HG03025 (cell line): ENCODE measurements around the gene EML6.
"Not testable (repeated sequence)": the region's sequence is repeated elsewhere in the genome, so short reads cannot be mapped to it uniquely, and the experiment has no call there.

Experiments used
- ATAC-seq: cut with Tn5 transposase; IDR thresholded peaks from one replicate; pipeline ENCODE4 v1.9.1; 2021; ENCODE audit warnings: mild to moderate bottlenecking, moderate library complexity; ENCODE audit not compliant: unreplicated experiment, low FRiP score

Gene EML6

DNA sequence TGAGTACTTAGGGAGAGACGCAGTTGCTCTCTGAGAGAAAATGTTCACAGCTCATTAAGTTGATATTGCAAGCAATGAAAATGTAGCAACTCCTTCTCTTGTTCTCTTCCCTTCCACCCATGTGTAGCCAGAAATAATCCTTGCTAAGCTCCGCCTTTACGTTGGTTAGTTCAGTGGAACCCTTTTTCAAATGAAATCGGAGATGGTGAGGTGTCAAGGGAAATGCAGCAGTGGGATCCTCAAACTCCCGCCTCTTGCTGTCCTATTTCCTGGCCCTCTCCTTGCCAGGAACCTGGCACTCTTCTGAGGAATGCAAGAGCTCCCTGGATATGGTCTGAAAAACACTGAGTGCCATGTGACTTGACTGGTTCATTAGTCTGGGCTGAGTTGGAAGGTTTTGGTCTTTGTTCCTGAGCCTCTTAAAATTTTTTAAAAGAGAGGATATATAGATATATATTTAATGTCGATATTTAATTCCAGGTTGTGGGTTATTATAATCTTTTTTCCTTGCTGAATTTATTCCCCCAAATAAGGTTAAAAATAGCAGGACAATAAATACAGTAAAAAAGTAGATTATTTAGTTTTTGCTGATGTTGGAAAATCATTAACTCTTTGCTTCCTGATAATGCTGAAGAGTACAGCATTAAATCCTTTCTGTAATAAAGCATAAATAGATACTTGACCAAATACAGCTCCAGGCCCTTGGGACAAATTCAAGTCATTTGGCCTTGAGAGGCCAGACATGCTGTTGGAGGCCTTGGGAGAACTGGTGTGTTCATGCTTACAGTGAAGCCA lies 116.2 kb downstream of the EML6 start:
- no peak for ATAC-seq

DNA sequence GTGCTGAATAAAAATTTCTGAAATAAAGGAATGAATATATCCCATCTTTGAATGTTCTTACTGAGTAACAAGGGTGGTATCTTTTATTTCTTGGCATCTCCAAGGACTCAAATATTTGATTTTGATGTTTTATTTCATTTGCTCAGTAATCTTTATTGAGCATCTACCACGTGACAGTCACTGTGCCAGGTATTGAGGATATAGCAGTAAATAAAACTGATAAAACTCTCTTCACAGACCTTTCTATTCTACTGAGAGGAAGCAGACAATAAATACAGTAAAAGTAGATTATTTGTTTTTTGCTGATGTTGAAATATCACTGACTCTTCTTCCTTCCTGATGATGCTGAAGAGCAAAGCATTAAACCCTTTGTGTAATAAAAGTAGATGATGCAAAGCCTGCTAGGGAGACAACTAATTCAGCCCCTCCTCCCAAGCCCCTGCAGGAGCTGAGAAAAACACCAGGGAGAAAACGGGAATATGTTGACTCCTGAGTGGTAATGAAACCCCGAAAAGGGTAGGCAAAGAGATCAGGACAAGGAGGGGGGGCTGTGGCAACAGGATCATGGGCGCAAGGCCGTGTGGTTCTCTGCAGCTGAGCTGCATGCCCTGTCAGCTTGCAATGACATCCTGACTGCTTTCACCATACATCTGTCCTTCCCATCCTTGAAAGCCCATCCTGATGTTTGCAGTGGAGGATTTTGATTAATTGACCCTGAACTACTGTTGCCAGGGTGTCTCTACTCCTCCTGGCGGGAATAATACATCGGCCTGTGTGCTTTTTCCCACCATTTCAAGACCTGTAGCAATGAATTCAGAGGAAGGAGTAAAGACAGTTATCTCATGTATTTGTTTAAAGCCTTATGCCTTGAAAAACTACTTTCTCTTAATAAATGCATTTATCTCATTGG lies 117.4 kb downstream of the EML6 start:
- no peak for ATAC-seq

DNA sequence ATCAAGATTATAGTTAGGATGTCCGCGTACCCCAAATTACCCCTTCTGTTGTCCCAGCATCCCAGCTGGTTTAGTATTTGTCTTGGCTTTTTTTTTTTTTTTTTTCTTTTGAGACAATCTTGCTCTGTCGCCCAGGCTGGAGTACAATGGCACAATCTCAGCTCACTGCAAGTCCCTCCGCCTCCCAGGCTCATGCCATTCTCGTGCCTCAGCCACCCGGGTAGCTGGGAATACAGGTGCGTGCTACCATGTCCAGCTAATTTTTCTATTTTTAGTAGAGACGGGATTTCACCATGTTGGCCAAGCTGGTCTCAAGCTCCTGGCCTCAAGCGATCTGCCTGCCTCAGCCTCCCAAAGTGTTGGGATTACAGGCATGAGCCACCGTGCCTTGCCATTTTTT lies 118.0 kb downstream of the EML6 start:
- not testable (repeated sequence) for ATAC-seq

DNA sequence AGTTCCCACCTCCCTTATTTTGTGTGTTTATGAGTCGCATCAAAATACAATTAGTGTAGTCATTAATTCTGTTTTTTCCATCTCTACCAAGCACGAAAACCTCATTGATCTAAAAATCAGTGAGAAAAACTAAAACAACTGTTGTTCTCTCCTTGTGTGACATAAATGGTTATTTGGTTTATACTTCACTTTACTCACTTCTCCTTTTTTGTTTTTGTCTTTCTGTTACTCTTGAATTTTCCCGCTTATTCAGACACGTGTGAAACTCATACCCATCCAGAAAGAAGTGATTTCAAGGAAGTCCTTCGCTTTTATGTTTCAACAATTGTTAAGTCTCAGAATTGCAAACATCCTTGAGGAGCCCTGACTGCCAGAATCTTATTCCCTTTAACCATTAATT lies 121.6 kb downstream of the EML6 start:
- no peak for ATAC-seq

DNA sequence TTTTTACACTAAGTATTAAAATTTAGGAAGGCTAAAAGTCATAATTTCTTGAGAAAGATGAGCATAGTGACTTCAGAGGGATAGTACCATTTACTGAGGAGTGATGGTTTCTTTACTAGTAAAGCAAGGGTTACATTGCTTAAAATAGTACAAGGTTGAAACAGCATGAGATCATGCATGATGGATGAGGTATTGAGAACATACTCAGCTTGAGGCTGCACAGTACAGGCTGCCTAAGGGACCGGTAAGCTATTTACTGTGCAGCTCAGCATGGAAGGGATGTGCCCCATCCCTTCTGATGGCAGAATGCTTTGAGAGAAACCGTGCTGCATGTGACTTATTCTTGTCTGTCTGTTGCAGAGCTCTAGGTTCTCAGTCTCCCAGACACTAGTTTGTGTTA lies 122.1 kb downstream of the EML6 start:
- ATAC-seq, result no peak

DNA sequence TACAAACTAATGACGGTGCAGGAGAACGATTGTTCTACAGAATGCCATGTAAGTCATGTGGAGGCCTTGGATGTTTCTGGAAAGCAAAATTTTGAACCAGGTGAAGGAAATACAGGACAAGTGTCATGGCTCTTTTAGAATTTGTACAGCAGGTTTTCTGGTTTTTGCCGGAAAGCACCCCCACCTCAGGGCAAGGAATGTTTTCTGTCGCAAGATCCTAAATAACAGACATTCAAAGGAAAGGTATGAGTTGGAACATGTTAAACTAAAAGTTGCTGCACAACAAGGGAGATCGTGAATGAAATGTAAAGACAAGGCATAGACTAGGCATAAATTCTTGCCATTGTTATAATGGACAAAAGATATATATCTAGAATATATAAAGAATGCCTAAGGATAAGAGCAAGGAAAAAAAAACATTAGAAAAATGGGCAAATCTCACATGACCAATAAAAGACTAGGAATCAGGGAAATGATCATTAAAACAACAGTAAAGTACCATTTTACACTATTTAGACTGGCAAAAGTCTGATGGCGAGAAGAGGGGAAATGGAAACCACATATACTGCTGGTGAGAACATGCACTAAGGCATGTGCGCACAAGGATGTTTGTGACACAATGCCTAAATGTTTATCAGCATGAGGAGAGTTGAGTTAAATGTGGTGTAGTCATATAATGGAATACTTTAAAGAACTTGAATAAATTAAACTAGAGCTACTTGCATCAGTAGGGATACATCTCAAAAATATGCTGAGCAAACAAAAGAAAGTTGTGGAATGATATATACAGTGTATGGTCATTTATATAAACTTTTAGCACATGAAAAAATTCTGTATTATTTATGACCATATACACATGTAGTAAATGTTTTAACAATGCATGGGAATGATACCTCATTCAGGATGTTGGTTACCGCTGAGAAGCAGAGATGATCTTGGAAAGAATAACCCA lies 127.0 kb downstream of the EML6 start:
- no peak for ATAC-seq

DNA sequence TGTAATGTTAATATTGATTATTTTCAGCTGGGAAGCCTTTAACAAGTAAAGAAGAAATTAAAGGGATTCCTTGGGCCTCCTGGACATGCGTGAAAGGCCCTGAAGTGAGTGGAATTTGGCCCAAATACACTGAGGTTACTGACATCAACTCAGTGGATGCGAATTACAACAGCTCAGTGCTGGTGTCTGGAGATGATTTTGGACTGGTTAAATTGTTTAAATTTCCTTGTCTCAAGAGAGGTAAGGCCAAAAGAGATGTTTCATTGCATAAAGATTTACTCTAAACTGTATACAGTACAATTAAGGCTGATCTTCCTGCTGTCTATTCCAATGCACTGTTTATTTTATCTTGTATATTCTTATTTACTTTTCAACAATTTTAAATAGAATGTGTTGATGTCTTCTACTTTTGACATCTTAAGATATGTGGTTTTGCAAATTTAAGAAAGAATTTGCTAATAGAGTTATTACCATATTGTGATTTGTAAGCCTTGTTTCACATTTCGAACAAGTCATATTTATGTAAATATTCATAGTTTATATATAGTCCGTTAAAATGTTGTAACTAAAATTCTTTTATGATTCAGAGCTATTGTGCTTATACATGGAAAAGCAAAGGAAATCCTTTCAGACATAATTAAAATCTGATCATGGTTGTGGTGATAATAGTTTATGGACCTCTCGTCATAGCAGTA lies 130.3 kb downstream of the EML6 start:
- no peak for ATAC-seq

DNA sequence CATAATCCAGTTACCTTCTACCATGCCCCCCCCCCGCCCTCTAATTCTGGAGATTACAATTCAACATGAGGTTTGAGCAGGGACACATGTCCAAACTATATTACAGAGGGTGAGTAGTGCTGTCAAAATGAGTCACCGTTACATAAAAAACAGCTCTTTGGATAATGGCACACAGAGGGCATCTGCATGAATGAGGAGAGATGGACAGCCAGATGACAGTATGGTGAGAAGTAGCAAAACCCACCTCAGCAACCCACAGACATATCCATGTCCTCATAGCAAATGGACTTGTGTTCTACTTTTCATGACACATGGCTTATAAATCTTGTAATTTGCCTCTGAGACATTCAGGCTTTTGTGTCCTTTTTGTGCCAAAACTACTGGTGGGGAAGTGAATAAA lies 132.0 kb downstream of the EML6 start:
- ATAC-seq, result no peak

DNA sequence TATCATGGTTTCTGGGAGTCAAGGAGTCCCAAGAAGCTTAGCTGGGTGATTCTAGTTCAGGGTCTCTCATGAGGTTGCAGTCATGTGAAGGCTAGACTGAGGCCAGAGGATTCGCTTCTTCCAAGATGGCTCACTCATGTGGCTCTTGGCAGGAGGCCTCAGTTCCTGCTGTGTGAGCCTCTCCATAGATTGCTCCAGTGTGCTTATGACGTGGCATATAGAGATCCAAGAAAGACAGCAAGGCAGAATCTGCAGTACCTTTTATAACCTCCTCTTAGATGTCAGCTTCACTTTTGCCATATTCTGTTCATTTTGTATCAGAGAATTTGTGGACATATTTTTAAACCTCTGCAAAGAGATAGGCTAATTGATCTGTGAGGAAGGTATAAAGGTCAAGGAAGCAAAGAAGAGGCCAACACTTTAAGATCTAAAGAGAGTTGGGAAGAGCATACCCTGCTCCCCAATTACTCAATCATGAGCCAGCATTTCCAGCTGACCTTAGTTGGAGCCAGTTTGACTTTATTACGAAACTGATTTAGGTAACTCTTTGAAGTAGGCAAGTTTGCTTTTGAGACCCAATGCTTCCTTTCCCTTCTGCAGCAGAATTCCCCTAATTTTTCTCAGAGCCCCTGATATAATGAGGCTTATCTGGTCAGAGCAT lies 134.7 kb downstream of the EML6 start:
- no peak for ATAC-seq

DNA sequence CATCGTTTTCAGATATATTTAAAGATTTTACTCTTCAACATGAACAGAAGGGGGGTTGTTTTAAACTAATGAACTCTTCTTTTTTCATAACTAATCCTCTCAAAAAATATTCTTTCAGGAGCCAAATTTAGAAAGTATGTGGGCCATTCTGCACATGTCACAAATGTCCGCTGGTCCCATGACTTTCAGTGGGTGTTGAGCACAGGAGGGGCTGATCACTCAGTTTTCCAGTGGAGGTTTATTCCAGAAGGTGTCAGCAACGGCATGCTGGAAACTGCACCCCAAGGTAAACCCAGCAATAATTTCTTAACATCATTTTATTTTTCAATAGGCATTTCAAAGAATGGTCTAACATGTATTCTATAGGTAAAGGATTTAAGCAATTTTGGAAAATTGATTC lies 136.0 kb downstream of the EML6 start:
- ATAC-seq, result no peak

DNA sequence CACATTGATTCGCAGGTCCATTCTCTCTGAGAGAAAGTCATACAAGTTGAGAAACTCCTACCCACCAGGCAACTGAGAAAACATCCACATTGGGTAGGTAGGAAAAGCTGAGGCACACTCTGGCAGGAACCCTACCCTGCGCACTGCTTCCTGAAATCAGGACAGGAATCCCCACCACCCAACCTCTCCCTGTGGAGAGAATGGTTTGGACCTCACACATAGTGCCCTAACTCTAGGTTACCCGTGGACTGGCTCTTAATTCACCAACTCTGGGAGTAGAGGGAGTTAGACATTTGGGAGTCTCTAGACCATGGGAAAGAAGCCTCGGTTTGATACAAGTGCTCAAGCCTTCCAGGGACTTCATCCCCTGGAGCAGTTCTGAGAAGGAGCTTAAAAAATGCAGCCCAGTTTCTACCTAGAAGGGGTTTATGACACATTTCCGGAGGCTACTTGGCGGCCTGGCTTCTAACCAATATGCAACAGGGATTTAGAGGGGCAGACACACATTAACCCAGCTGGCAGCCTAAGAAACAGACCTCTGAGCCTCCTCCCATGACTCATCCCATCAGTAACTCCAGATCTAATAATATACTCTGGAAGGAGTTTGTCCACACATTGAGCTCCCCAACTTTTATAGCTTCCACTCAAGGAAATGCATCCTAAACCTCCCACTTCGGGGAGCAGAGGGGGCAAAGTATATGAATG lies 136.7 kb downstream of the EML6 start:
- ATAC-seq, result no peak

DNA sequence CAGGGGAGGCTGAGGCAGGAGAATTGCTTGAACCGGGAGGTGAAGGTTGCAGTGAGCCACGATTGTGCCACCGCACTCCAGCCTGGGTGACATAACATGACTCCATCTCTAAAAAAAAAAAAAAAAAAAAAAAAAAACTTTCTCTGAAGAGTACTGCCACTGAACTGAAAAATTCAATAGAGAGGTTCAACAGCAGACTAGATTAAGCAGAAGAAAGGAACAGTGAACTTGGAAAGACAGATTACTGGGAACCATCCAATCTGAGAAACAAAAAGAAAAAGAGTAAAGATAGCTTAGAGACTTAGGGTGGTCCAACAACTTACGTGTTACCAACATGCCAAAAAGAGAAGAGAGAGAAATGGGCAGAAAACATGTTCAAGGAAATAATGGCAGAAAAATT lies 138.8 kb downstream of the EML6 start:
- ATAC-seq, result no peak

DNA sequence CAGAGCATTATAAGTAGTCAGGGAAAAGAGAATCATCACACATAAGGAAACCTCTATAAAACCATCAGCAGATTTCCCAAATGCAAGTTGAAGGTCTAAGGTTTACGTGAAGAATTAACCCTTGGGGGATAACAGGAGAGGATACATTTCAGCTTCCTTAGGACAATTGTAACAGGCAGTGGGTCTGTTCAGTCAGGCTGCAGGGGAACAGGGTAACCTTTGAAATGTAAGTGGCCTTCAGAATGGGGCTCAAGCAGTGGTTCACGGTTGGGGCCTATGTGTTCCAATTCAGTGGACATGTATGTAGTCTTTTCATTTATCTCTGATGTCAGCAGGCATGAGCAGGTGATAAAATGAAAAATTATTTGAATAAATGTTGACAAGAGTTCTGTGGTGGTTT lies 139.3 kb downstream of the EML6 start:
- no peak for ATAC-seq

DNA sequence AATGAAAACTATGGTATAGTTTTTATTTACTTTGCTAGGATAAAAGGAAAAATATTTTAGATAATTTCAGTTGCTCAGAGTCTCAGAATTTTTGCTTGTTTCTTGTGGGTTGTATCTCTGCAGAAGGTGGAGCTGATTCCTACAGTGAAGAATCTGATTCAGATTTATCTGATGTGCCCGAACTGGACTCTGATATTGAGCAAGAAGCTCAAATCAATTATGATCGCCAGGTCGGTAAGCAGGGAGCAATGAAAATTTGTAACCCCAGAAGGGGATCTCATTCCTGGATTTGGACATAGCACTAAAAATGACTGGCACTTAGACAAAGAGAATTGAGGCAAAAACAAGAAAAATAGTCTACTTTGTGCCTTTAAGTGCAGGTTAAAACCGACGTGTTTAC lies 140.2 kb downstream of the EML6 start:
- no peak for ATAC-seq

DNA sequence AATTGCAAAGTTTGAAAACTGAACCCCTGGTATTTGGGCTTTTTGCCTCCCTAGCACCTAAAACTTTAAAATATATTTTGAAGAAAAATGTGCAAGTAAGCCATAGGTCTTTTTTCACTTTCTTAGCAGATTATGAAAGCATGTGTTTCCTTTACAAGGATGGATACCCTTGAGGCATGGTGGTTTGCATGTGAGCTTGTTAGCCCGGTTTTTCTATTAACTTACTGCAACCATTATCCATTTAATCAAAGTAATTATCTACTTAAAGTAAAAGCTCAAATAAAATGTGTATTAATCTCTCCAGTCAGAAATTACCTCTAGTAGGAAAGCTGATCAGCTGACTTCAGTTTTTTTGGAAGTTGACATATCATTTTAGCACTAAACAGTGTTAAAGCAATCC lies 140.6 kb downstream of the EML6 start:
- ATAC-seq, result no peak

DNA sequence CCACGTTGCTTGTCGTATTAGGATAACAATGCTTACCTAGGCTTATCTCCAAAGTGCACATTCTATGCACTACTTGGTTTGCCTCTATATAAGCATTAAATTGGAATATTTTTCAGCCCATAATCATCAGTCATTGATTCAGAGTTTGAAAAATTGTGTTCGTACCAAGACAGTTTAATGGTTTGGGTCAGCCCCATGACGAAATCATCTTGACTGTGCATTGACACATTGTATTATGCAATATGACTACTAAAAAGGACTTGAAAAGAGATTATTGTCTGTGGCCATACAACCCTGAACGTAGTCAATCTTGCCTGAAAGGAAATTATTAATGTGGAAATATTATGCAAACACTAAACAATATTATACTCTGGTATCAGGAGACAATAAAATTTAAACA lies 141.3 kb downstream of the EML6 start:
- ATAC-seq, result no peak

DNA sequence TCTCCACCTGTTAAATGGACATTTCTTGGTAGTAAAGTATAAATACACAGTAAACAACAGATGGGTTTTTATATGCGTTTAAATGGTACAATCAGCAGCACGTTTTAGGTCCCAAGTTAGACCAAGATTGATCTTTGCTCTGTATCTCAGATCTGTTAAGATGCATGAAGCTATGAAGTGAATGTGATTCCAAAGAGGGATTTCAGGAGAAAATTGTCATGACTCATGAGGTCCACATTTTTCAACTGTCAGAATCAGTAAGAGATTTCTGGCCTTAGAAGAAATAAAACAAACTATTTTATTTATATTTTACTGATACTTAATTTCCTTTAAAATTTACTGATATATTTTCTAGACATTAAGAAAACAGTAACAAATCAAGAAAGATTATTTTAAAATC lies 142.7 kb downstream of the EML6 start:
- no peak for ATAC-seq

DNA sequence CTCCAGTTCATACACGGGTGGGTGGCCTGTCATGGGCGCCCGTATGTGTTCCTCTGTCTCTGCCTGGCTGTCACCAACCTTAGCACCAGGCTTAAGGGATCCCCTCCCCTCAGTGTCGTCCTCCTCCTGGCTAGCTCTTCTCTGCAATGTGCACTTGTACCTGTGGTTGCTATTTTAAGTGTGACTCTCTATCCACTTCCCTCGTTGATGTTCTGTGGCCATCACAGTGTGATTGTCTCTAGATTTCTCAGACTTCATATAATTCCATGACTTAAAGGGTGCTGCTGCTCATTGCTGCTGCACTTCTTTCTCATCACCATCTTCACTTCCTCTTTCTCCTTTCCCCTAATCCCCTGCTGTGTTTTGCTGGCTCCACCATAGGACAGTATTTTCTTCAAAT lies 143.4 kb downstream of the EML6 start:
- ATAC-seq, result peak; percentile 87

DNA sequence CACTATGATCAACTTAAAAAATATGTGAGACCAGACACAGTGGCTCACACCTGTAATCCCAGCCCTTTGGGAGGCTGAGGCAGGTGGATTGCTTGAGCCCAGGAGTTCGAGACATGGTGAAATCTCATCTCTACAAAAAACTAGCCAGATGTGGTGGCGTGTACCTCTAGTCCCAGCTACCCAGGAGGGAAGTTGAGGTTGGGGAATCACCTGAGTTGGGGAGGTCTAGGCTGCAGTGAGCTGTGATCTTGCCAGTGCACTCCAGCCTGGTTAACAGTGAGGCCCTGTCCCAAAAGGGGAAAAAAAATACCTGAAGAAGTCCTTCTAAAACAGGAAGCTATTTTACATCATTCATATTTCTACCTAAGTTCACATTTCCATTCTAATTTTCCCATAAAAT lies 144.0 kb downstream of the EML6 start:
- ATAC-seq, result peak; percentile 34
